ENCODE measurements around the gene SAA4. TPM values are rescaled to one million over a fixed set of nuclear protein-coding genes. Genes with fewer than 3 reads are reported as not detected.

SAA4 gene
- total RNA-seq, 4 donors from 2014 or later = not detected

DNA sequence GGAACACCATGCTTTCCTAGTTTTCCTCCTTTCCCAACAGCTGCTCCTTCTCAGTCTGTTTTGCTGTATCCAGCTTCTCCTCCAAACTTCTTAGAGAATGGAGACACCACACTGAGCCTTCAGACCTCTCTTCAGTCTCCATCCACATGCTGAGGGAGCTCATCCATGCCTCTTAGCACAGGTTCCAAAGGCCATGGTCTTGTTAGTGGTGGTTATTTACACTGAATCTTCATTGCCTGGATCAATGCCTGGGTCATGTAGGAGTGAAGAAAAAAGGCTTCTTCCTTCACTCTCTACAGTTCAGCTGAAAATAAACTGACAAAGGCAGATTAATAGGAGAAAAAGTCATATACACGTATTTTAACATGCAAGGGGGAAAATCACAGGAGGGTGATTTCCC lies 3.1 kb upstream of the SAA4 start:
- H3K36me3 ChIP-seq = no peaks in the 10 kb centered on the region
- H3K9me3 ChIP-seq = no peaks in the 10 kb centered on the region
- no peak overlapping the region for H3K4me3 ChIP-seq
- no peaks in the 10 kb centered on the region for H3K27me3 ChIP-seq
- no peak for TF ChIP-seq POLR2A (IDR thresholded peaks at IDR 0.05)
- TF ChIP-seq, protein P1, sequence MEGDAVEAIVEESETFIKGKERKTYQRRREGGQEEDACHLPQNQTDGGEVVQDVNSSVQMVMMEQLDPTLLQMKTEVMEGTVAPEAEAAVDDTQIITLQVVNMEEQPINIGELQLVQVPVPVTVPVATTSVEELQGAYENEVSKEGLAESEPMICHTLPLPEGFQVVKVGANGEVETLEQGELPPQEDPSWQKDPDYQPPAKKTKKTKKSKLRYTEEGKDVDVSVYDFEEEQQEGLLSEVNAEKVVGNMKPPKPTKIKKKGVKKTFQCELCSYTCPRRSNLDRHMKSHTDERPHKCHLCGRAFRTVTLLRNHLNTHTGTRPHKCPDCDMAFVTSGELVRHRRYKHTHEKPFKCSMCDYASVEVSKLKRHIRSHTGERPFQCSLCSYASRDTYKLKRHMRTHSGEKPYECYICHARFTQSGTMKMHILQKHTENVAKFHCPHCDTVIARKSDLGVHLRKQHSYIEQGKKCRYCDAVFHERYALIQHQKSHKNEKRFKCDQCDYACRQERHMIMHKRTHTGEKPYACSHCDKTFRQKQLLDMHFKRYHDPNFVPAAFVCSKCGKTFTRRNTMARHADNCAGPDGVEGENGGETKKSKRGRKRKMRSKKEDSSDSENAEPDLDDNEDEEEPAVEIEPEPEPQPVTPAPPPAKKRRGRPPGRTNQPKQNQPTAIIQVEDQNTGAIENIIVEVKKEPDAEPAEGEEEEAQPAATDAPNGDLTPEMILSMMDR (IDR thresholded peaks at IDR 0.05) = no peak
- DNase-seq = no peak
- no peaks in the 10 kb centered on the region for H3K4me1 ChIP-seq
- no peak overlapping the region for H3K27ac ChIP-seq

DNA sequence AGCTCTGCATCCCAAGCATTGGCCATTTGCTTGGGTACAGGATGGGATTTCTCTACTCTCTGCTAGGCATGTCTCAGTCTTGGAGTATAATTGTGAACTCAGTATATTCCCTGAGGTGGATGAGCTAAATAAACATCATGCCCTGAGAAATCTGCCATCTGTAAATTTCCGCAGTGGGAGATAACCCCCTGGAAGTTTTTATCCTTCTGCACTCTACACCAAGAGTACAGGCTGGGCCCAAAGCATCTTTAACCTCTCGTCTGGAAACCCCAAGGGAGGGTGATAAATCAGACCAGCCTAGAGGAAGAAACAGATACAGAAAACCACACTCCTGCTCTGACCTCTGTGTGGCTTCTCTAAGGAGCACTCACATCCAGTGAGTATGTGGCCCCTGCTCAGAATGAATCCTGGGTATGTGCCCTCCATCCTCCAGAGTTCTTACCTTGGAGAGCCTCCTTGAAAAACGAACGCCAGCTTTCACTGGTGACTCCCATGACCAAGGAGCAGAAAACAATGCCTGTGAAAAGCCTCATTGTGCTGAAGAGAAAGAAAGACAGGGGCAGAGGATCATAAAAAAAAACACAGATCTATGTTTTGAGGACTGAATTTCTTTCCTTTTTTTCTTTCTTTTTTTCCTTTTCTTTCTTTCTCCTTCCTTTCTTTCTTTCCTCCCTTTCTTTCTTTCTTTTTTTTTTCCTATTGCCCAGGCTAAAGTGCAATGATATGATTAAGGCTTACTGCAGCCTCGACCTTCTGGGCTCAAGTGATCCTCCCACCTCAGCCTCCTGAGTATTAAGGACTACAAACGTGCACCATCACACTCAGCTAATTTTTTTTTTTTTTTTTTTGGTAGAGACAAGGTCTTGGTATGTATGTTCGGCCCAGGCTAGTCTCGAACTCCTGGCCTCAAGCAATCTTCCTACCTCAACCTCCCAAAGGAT lies 938 bp downstream of the SAA4 start:
- no peaks in the 10 kb centered on the region for H3K9me3 ChIP-seq
- no peak for TF ChIP-seq POLR2A (IDR thresholded peaks at IDR 0.05)
- TF ChIP-seq, protein P1 (IDR thresholded peaks at IDR 0.05) = no peak
- no peak for DNase-seq
- H3K36me3 ChIP-seq = no peaks in the 10 kb centered on the region
- no peak overlapping the region for H3K27ac ChIP-seq
- no peaks in the 10 kb centered on the region for H3K4me1 ChIP-seq
- H3K27me3 ChIP-seq = no peaks in the 10 kb centered on the region
- H3K4me3 ChIP-seq = peak overlapping the region in 1 of 4 donors; percentile 21

DNA sequence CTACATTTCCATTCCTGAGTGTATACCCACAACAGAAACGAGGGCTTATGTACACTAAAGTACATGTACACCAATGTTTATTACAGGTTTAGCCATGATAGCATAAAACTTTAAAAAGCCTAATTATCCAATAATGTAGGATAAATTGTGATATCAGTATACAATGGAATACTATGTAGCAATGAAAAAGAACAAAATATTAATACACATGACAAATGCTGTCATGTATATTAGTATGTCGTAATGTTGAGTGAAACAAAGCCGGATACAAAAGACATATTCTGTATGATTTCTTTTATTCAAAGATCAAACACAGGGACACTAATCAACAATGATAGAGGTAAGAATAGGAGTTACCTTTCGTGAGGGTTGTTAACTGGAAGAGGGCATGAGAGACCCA lies 2.7 kb downstream of the SAA4 start:
- Histone ChIP-seq H3K4me1 (peaks cover 0 to 4% (median 0%) of the 10 kb centered on the region in 4 donors), H3K27me3 (no peaks in the 10 kb centered on the region), H3K4me3 (no peak overlapping the region), H3K27ac (no peak overlapping the region), H3K36me3 (no peaks in the 10 kb centered on the region), H3K9me3 (no peaks in the 10 kb centered on the region)
- no peak for DNase-seq
- TF ChIP-seq, protein P1 (IDR thresholded peaks at IDR 0.05) = no peak
- no peak for TF ChIP-seq POLR2A (IDR thresholded peaks at IDR 0.05)

DNA sequence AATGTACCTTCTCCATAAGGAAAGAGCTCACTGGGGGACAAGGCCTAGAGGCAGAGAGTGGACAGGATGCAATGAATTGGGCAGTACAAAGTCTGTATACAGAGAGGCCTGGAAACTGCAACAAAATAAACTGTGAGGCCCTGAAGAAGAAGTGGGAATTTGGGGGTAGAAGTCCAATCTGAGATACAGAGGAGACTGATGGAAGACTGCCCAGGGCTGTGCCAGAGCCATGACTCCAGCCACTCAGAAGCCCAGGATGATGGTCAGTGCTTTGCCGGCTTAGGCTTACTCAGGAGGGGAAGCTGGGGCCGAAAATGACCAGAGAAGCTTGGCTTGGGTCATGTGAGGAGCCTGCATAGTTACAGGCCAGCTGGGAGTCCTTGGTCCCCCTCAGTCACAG lies 5.7 kb downstream of the SAA4 start:
- no peaks in the 10 kb centered on the region for H3K9me3 ChIP-seq
- no peaks in the 10 kb centered on the region for H3K27me3 ChIP-seq
- H3K36me3 ChIP-seq = no peaks in the 10 kb centered on the region
- H3K27ac ChIP-seq = no peak overlapping the region
- no peak overlapping the region for H3K4me3 ChIP-seq
- no peak for DNase-seq
- H3K4me1 ChIP-seq = peaks cover 0 to 4% (median 0%) of the 10 kb centered on the region in 4 donors
- TF ChIP-seq, protein P1 (IDR thresholded peaks at IDR 0.05) = no peak
- TF ChIP-seq POLR2A (IDR thresholded peaks at IDR 0.05) = no peak

DNA sequence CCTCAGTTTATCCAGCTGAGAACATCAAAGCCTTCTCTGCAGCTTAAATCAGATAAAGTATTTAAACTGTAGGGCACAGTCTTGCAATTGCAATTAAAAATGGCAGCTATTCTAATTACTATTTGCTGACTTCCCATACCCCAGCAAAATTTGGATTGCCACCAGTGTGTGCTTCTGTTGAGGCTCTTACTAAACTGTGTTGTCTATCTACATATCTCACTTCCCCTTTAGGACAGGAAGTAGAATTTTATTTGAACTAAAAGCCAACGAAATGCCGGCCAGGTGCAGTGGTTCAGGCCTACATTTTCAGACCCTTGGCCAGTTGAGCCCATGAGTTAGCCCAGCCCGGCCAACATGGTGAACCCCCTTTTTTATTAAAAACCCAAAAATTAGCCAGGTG lies 7.1 kb downstream of the SAA4 start:
- peak in 1 of 3 donors; percentile 34 for DNase-seq
- TF ChIP-seq, protein P1 (IDR thresholded peaks at IDR 0.05) = no peak
- TF ChIP-seq POLR2A (IDR thresholded peaks at IDR 0.05) = no peak
- Histone ChIP-seq H3K4me1 (peaks cover 0 to 4% (median 0%) of the 10 kb centered on the region in 4 donors), H3K4me3 (no peak overlapping the region), H3K36me3 (no peaks in the 10 kb centered on the region), H3K9me3 (no peaks in the 10 kb centered on the region), H3K27ac (peak overlapping the region in 2 of 4 donors; percentile 21 to 66), H3K27me3 (no peaks in the 10 kb centered on the region)
